ENCODE data around the gene IDH3B. TPM values are rescaled to one million over a fixed set of nuclear protein-coding genes. Genes with fewer than 3 reads are reported as not detected.

IDH3B gene
- total RNA-seq, 1 donor from 2014 or later = 103 TPM

GRCh38 chr20:2708073-2708415 lies 44.0 kb upstream of the IDH3B start:
- Mint-ChIP-seq H3K27me3 (ENCODE audit: unreplicated experiment) (peaks cover 5% of the 10 kb centered on the region), H3K36me3 (ENCODE audit: unreplicated experiment) (no peaks in the 10 kb centered on the region), H3K9me3 (ENCODE audit: unreplicated experiment) (no peaks in the 10 kb centered on the region), H3K27ac (ENCODE audit: unreplicated experiment) (no peak overlapping the region), H3K4me3 (ENCODE audit: unreplicated experiment) (no peak overlapping the region), H3K4me1 (ENCODE audit: low read depth, unreplicated experiment) (no peaks in the 10 kb centered on the region)
- no peak for TF ChIP-seq CTCF (IDR thresholded peaks at IDR 0.05; ENCODE audit: partially characterized antibody, unreplicated experiment)
- no peak for DNase-seq

GRCh38 chr20:2707353-2708072 lies 43.5 kb upstream of the IDH3B start:
- no peak overlapping the region for H3K4me3 Mint-ChIP-seq (ENCODE audit: unreplicated experiment)
- peaks cover 5% of the 10 kb centered on the region for H3K27me3 Mint-ChIP-seq (ENCODE audit: unreplicated experiment)
- H3K4me1 Mint-ChIP-seq (ENCODE audit: low read depth, unreplicated experiment) = no peaks in the 10 kb centered on the region
- no peak overlapping the region for H3K27ac Mint-ChIP-seq (ENCODE audit: unreplicated experiment)
- DNase-seq = no peak
- TF ChIP-seq CTCF (IDR thresholded peaks at IDR 0.05; ENCODE audit: partially characterized antibody, unreplicated experiment) = no peak
- no peaks in the 10 kb centered on the region for H3K9me3 Mint-ChIP-seq (ENCODE audit: unreplicated experiment)
- H3K36me3 Mint-ChIP-seq (ENCODE audit: unreplicated experiment) = no peaks in the 10 kb centered on the region

- Mint-ChIP-seq H3K4me3 (ENCODE audit: unreplicated experiment) (no peak overlapping the region), H3K9me3 (ENCODE audit: unreplicated experiment) (no peaks in the 10 kb centered on the region), H3K27ac (ENCODE audit: unreplicated experiment) (no peak overlapping the region), H3K27me3 (ENCODE audit: unreplicated experiment) (peaks cover 6% of the 10 kb centered on the region), H3K36me3 (ENCODE audit: unreplicated experiment) (no peaks in the 10 kb centered on the region), H3K4me1 (ENCODE audit: low read depth, unreplicated experiment) (no peaks in the 10 kb centered on the region)
- TF ChIP-seq CTCF (IDR thresholded peaks at IDR 0.05; ENCODE audit: partially characterized antibody, unreplicated experiment) = no peak
- DNase-seq = no peak
Observed at GRCh38 chr20:2706688-2707352, 42.8 kb upstream of the IDH3B start.

- Mint-ChIP-seq H3K4me3 (ENCODE audit: unreplicated experiment) (no peak overlapping the region), H3K27ac (ENCODE audit: unreplicated experiment) (no peak overlapping the region), H3K27me3 (ENCODE audit: unreplicated experiment) (peaks cover 7% of the 10 kb centered on the region), H3K36me3 (ENCODE audit: unreplicated experiment) (no peaks in the 10 kb centered on the region), H3K4me1 (ENCODE audit: low read depth, unreplicated experiment) (no peaks in the 10 kb centered on the region), H3K9me3 (ENCODE audit: unreplicated experiment) (no peaks in the 10 kb centered on the region)
- TF ChIP-seq CTCF (IDR thresholded peaks at IDR 0.05; ENCODE audit: partially characterized antibody, unreplicated experiment) = no peak
- DNase-seq = no peak
Observed at GRCh38 chr20:2705931-2706645, 42.1 kb upstream of the IDH3B start.

All from glutamatergic neuron (in vitro differentiated cells).